HG03342 (cell line): Measurements from ENCODE around the gene NRCAM.
A peak's percentile ranks its signal among the peaks of the same experiment; 100 is the strongest.

Experiments used
- ATAC-seq: cut with Tn5 transposase; IDR thresholded peaks from one replicate; pipeline ENCODE4 v1.9.1; 2021; ENCODE audit warnings: mild to moderate bottlenecking, moderate library complexity; ENCODE audit not compliant: unreplicated experiment

NRCAM gene

GRCh38 chr7:108459922-108460551 lies 3.8 kb upstream of the NRCAM start:
- peak; percentile 47 for ATAC-seq

GRCh38 chr7:108457871-108458270 lies 1.6 kb upstream of the NRCAM start:
- ATAC-seq = no peak

GRCh38 chr7:108456845-108457540 lies 757 bp upstream of the NRCAM start:
- no peak for ATAC-seq

- ATAC-seq = peak; percentile 16
Observed at GRCh38 chr7:108455551-108455997, 662 bp downstream of the NRCAM start.

- ATAC-seq = no peak
Observed at GRCh38 chr7:108454674-108455550, 1.3 kb downstream of the NRCAM start.

GRCh38 chr7:108454317-108454673 lies 1.9 kb downstream of the NRCAM start:
- no peak for ATAC-seq

- no peak for ATAC-seq
Observed at GRCh38 chr7:108453320-108453719, 2.9 kb downstream of the NRCAM start.

- ATAC-seq = peak; percentile 62
Observed at GRCh38 chr7:108452707-108453106, 3.5 kb downstream of the NRCAM start.

- no peak for ATAC-seq
Observed at GRCh38 chr7:108451296-108451848, 4.9 kb downstream of the NRCAM start.

GRCh38 chr7:108450160-108450559 lies 6.1 kb downstream of the NRCAM start:
- ATAC-seq = no peak

- ATAC-seq = no peak
Observed at GRCh38 chr7:108449521-108449920, 6.7 kb downstream of the NRCAM start.

GRCh38 chr7:108448584-108449505 lies 7.4 kb downstream of the NRCAM start:
- ATAC-seq = no peak

GRCh38 chr7:108442039-108442568 lies 14.1 kb downstream of the NRCAM start:
- no peak for ATAC-seq

GRCh38 chr7:108441392-108441955 lies 14.8 kb downstream of the NRCAM start:
- ATAC-seq = no peak

GRCh38 chr7:108440613-108441012 lies 15.6 kb downstream of the NRCAM start:
- no peak for ATAC-seq

- no peak for ATAC-seq
Observed at GRCh38 chr7:108436906-108437305, 19.3 kb downstream of the NRCAM start.

- no peak for ATAC-seq
Observed at GRCh38 chr7:108434010-108434409, 22.2 kb downstream of the NRCAM start.

- ATAC-seq = no peak
Observed at GRCh38 chr7:108431099-108431498, 25.1 kb downstream of the NRCAM start.

- ATAC-seq = no peak
Observed at GRCh38 chr7:108430664-108431063, 25.6 kb downstream of the NRCAM start.

GRCh38 chr7:108427766-108428165 lies 28.5 kb downstream of the NRCAM start:
- no peak for ATAC-seq
